Caco-2 (cell line): ENCODE measurements around the gene GPX5. TPM values are rescaled to one million over a fixed set of nuclear protein-coding genes. Genes with fewer than 3 reads are reported as not detected.

Experiments used
- BruUV-seq: library from RNA; stranded (reverse); fragments of 400-500 nt; replicated peaks from 2 replicates; lab custom pipeline; 2021; lab: Mats Ljungman, UMichigan
- CTCF ChIA-PET: fragments of 300-600 bp; sonication (Branson Sonifier 250); formaldehyde crosslinking; loops from one replicate; lab custom pipeline; 2022; ENCODE audit warnings: antibody characterized with exemption; lab: Charles Lee
- POLR2A ChIA-PET: fragments of 300-600 bp; sonication (Branson Sonifier 250); formaldehyde crosslinking; loops from one replicate; lab custom pipeline; 2022; ENCODE audit warnings: antibody characterized with exemption; lab: Charles Lee
- DNase-seq, 2 experiments: peaks; one replicate each; pipeline versions ENCODE4 v3.0.0 to v3.0.0-alpha.2; 2020 to 2022
- H3K27me3 ChIP-seq: replicated peaks from 2 replicates; pipeline ENCODE4 v1.6.0; 2011; ENCODE audit warnings: low read length; ENCODE audit not compliant: control insufficient read depth, insufficient read depth
- H3K36me3 ChIP-seq: 2 replicates; pipeline ENCODE4 v1.5.1; 2011; ENCODE audit warnings: low read length; ENCODE audit not compliant: control insufficient read depth, insufficient read depth
- H3K4me1 ChIP-seq: fragments of 250-450 bp; sonication (Bioruptor Pico); 2 replicates; pipeline ENCODE4 v1.5.1; 2020; ENCODE audit warnings: mild to moderate bottlenecking
- H3K4me3 ChIP-seq: 2 replicates; pipeline ENCODE4 v1.5.1; 2011; ENCODE audit warnings: low read depth, mild to moderate bottlenecking, control low read depth, low read length
- H3K9me3 ChIP-seq: fragments of 250-450 bp; sonication (Bioruptor Pico); 2 replicates; pipeline ENCODE4 v1.5.1; 2020; ENCODE audit warnings: mild to moderate bottlenecking, moderate library complexity
- H3K27ac Mint-ChIP-seq: one replicate; pipeline ENCODE4 v1.8.0; 2022; ENCODE audit warnings: mixed read lengths; ENCODE audit not compliant: unreplicated experiment
- H3K27me3 Mint-ChIP-seq: one replicate; pipeline ENCODE4 v1.8.0; 2022; ENCODE audit warnings: mixed read lengths; ENCODE audit not compliant: insufficient read depth, unreplicated experiment
- H3K36me3 Mint-ChIP-seq: one replicate; pipeline ENCODE4 v1.8.0; 2022; ENCODE audit warnings: mild to moderate bottlenecking, mixed read lengths; ENCODE audit not compliant: insufficient read depth, unreplicated experiment
- H3K4me1 Mint-ChIP-seq: one replicate; pipeline ENCODE4 v1.8.0; 2022; ENCODE audit warnings: low read depth, mixed read lengths; ENCODE audit not compliant: unreplicated experiment
- H3K4me3 Mint-ChIP-seq: one replicate; pipeline ENCODE4 v1.8.0; 2022; ENCODE audit warnings: mild to moderate bottlenecking, moderate library complexity, mixed read lengths; ENCODE audit not compliant: unreplicated experiment
- H3K9me3 Mint-ChIP-seq: one replicate; pipeline ENCODE4 v1.8.0; 2022; ENCODE audit warnings: mixed read lengths; ENCODE audit not compliant: unreplicated experiment
- intact Hi-C: fragments of 100-400 bp; cut with micrococcal nuclease; formaldehyde crosslinking; loops from one replicate; pipeline ENCODE4 v1.10.0; 2022; ENCODE audit not compliant: unreplicated experiment
- total RNA-seq: library from RNA; stranded (reverse); gene quantifications from 2 replicates; pipeline ENCODE4 v1.2.3, GENCODE V29; 2022
- TF ChIP-seq, protein P1 (sequence below), 2 experiments: fragments of 200-600 bp in 1 of 2; IDR thresholded peaks; 1 replicate in 1 of 2; 2 replicates in 1 of 2; pipeline versions ENCODE4 v1.5.1 to v1.8.0; 2011 to 2022; ENCODE audit warnings: antibody characterized with exemption in 1 of 2, control low read depth in 1 of 2, inconsistent platforms in 1 of 2, low read depth in 1 of 2, low read length in 1 of 2, mild to moderate bottlenecking in 1 of 2, moderate library complexity in 1 of 2; ENCODE audit not compliant: insufficient read depth in 1 of 2, severe bottlenecking in 1 of 2, unreplicated experiment in 1 of 2

GPX5 gene
- total RNA-seq, 1 experiment from 2014 or later = not detected

DNA sequence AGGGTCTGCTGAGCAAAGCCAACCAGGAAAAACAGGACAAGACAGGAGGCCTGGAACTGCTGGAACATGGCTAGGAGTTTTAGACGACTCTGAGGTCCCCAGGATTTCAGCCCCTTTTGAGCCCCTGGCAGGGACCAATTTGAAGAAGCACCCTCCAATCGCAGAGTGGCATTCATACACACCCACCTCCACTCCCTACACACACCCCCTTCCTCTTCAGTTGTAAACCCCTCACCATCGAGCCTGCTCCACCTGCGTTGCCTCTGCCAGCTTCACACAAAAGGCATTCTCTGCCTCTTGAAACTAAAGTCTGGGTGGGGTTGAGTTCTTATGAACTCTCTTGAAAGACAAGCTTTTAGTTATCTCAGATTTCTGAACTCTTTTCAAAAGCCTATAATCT is 10.0 kb upstream of the GPX5 start, which contains the start of gene GPX6:
TSS of gene GPX6 (minus strand) at position 118 of the 400 bp plus-strand sequence. CDS start at position 68, 50 bp downstream.
- TF ChIP-seq, protein P1, sequence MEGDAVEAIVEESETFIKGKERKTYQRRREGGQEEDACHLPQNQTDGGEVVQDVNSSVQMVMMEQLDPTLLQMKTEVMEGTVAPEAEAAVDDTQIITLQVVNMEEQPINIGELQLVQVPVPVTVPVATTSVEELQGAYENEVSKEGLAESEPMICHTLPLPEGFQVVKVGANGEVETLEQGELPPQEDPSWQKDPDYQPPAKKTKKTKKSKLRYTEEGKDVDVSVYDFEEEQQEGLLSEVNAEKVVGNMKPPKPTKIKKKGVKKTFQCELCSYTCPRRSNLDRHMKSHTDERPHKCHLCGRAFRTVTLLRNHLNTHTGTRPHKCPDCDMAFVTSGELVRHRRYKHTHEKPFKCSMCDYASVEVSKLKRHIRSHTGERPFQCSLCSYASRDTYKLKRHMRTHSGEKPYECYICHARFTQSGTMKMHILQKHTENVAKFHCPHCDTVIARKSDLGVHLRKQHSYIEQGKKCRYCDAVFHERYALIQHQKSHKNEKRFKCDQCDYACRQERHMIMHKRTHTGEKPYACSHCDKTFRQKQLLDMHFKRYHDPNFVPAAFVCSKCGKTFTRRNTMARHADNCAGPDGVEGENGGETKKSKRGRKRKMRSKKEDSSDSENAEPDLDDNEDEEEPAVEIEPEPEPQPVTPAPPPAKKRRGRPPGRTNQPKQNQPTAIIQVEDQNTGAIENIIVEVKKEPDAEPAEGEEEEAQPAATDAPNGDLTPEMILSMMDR (IDR thresholded peaks at IDR 0.05; ENCODE audit: insufficient read depth in 1 of 2, low read depth in 1 of 2, low read length in 1 of 2, severe bottlenecking in 1 of 2, unreplicated experiment in 1 of 2) = no peak
- no peak within 1 kb of the TSS for H3K4me3 Mint-ChIP-seq
- Histone ChIP-seq H3K4me3 (no peak within 1 kb of the TSS), H3K27me3 (no peaks in the 10 kb centered on the region), H3K36me3 (no peaks in the 10 kb centered on the region), H3K4me1 (no peaks in the 10 kb centered on the region), H3K9me3 (no peaks in the 10 kb centered on the region)
- H3K27me3 Mint-ChIP-seq = peaks cover 17% of the 10 kb centered on the region
- DNase-seq = no peak
- H3K27ac Mint-ChIP-seq = no peak within 1 kb of the TSS
- ChIA-PET CTCF (no interaction called here), POLR2A (no interaction called here)
- H3K36me3 Mint-ChIP-seq = no peaks in the 10 kb centered on the region
- H3K9me3 Mint-ChIP-seq = no peaks in the 10 kb centered on the region
- no peaks in the 10 kb centered on the region for H3K4me1 Mint-ChIP-seq
- intact Hi-C loops = no loop called here
- BruUV-seq = no TSS peak

DNA sequence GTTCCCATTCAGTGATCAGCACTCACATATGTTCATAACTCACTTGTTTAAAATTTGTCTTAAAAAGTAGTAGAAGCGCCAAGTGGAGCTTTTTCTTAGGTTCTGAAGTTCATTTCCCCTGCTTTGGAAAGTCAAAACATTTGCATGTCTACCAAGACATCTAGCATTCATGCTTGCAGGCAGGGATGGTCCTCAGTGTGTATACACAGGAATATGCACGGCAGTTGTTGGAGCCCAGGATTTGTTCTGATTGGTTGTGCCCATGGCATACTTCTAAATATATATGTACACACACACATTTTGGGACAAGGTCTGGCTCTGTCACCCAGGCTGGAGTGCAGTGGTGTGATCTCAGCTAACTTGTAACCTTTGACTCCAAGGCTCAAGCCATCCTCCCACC is 7.7 kb upstream of the GPX5 start:
- Histone ChIP-seq H3K27me3 (no peaks in the 10 kb centered on the region), H3K4me3 (no peak overlapping the region), H3K9me3 (no peaks in the 10 kb centered on the region), H3K4me1 (no peaks in the 10 kb centered on the region), H3K36me3 (no peaks in the 10 kb centered on the region)
- BruUV-seq = no TSS peak
- H3K27me3 Mint-ChIP-seq = peaks cover 17% of the 10 kb centered on the region
- TF ChIP-seq, protein P1 (IDR thresholded peaks at IDR 0.05; ENCODE audit: insufficient read depth in 1 of 2, low read depth in 1 of 2, low read length in 1 of 2, severe bottlenecking in 1 of 2, unreplicated experiment in 1 of 2) = no peak
- intact Hi-C loops = no loop called here
- DNase-seq = no peak
- H3K4me3 Mint-ChIP-seq = no peak overlapping the region
- no peaks in the 10 kb centered on the region for H3K36me3 Mint-ChIP-seq
- no peak overlapping the region for H3K27ac Mint-ChIP-seq
- H3K4me1 Mint-ChIP-seq = no peaks in the 10 kb centered on the region
- no peaks in the 10 kb centered on the region for H3K9me3 Mint-ChIP-seq
- CTCF ChIA-PET = no interaction called here
- POLR2A ChIA-PET = no interaction called here

DNA sequence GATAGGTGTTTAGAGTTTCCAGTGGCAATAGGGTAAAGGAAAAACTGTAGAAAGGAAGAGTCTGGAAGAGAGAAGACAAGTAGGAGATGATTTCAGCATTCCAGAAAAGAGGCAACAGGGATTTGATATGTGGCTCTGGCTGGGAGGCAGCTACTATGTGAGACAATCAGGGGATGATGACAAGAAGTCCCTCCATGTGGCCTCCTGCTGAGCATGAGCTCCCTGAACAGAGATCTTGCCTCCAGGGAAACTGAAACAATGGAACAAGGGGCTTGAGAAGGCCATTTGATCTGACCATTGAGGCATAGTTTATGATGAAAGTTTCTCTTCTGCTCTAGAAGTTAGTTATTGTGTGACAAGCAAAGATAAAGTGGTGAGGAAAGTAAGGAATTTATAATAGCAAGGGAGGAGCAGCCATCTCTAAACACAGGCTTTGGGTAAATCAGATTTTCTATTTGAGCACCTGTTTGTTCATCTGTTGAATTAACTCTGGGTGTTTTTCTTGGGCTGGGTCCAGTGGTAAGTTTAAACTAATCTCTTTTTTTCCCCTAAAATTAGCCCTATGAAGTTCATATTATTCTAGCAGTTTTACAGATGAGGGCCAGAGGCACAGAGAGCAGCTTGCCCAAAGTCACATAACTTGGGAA is 3.0 kb upstream of the GPX5 start:
- Histone ChIP-seq H3K4me1 (no peaks in the 10 kb centered on the region), H3K4me3 (no peak overlapping the region), H3K36me3 (no peaks in the 10 kb centered on the region), H3K9me3 (no peaks in the 10 kb centered on the region), H3K27me3 (no peaks in the 10 kb centered on the region)
- no TSS peak for BruUV-seq
- no peaks in the 10 kb centered on the region for H3K4me1 Mint-ChIP-seq
- H3K9me3 Mint-ChIP-seq = no peaks in the 10 kb centered on the region
- POLR2A ChIA-PET = no interaction called here
- no peak for DNase-seq
- H3K27me3 Mint-ChIP-seq = peaks cover 20% of the 10 kb centered on the region
- H3K27ac Mint-ChIP-seq = no peak overlapping the region
- CTCF ChIA-PET = no interaction called here
- no peaks in the 10 kb centered on the region for H3K36me3 Mint-ChIP-seq
- intact Hi-C loops = no loop called here
- no peak overlapping the region for H3K4me3 Mint-ChIP-seq
- TF ChIP-seq, protein P1 (IDR thresholded peaks at IDR 0.05; ENCODE audit: insufficient read depth in 1 of 2, low read depth in 1 of 2, low read length in 1 of 2, severe bottlenecking in 1 of 2, unreplicated experiment in 1 of 2) = no peak
